Measurements from ENCODE around the gene NSUN7. TPM values are rescaled to one million over a fixed set of nuclear protein-coding genes. Genes with fewer than 3 reads are reported as not detected.

NSUN7 gene
- polyA plus RNA-seq, 1 donor from 2014 or later, result 0.51 TPM

DNA sequence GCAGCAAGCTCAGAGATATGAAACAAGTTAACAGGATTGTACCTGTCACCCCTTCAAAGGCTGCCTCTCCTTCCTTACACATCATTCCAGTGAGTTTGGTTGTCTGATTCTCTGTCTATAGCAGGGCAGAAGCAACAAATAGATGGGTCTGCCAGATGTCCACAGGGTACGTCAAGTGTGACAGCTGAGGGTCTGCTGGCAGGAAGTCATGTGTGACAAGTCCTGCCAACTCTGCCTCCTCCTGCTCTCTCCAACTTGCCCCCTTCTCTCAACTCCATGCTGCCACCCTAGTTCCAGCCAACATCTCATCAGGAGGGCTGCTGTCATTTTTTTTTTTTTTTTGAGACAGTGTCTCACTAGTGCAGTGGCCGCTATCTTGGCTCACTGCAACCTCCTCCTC, 109.2 kb downstream of the NSUN7 start:
- Histone ChIP-seq H3K9ac (ENCODE audit: low read length) (no peak overlapping the region), H3K79me2 (replicated peaks; ENCODE audit: insufficient read depth, low read length) (peaks cover 28% of the 10 kb centered on the region)

More for the DNA sequence above, 109.2 kb downstream of the NSUN7 start:
- no peaks in the 10 kb centered on the region for H3K9me3 ChIP-seq (ENCODE audit: low read length)
- no peaks in the 10 kb centered on the region for H3K9me2 ChIP-seq (ENCODE audit: insufficient read depth, low read length)
- no peaks in the 10 kb centered on the region for H3K36me3 ChIP-seq (ENCODE audit: insufficient read depth, low read length)
- H3K4me3 ChIP-seq (ENCODE audit: low read length), result no peak overlapping the region
- TF ChIP-seq POLR2AphosphoS5 (IDR thresholded peaks at IDR 0.05) (no peak), EP300 (conservative IDR thresholded peaks at IDR 0.05; ENCODE audit: poor library complexity, severe bottlenecking) (no peak), SMC3 (conservative IDR thresholded peaks at IDR 0.05; ENCODE audit: poor library complexity) (no peak), RAD21 (conservative IDR thresholded peaks at IDR 0.05) (no peak), TAF1 (IDR thresholded peaks at IDR 0.05; ENCODE audit: low read depth) (no peak), REST (IDR thresholded peaks at IDR 0.05; ENCODE audit: borderline replicate concordance) (no peak)
- H3F3A ChIP-seq (ENCODE audit: insufficient read depth, low read length, poor library complexity, severe bottlenecking), result no peaks in the 10 kb centered on the region
- H3K27ac ChIP-seq (ENCODE audit: low read length), result no peak overlapping the region
- no peak overlapping the region for H2AFZ ChIP-seq (ENCODE audit: low read depth, low read length)
- H4K20me1 ChIP-seq (ENCODE audit: insufficient read depth), result no peaks in the 10 kb centered on the region
- no peak overlapping the region for H3K4me2 ChIP-seq (ENCODE audit: low read length)
- no peaks in the 10 kb centered on the region for H3K27me3 ChIP-seq (ENCODE audit: insufficient read depth, low read depth, low read length)

Small RNA genes within 50 kb of the gene (small RNA-seq; reads per million reads assigned to genes)
- 0 to 1.2 (median 0) reads per million in 3 experiments for gene RF00019

Other genes starting within 250 kb of the NSUN7 start
- gene RBM47, start 120.1 kb upstream of the NSUN7 start, polyA plus RNA-seq, result 1.7 and 2.4 TPM in 2 replicates

Data from neural cell (in vitro differentiated cells).